B cell (primary cell): ENCODE results near the gene NACA. TPM values are rescaled to one million over a fixed set of nuclear protein-coding genes. Genes with fewer than 3 reads are reported as not detected.

Experiments
- ATAC-seq: fragments of 200-7000 bp; cut with Tn5 transposase; one replicate; pipeline ENCODE4 v1.10.0; 2021; ENCODE audit warnings: low read depth, mild to moderate bottlenecking, moderate number of reproducible peaks, moderate library complexity
- CTCF ChIA-PET: fragments of 350-600 bp; sonication (Branson Sonifier 250); formaldehyde crosslinking; loops from one replicate; lab custom pipeline; 2021; ENCODE audit warnings: antibody characterized with exemption, inconsistent platforms; lab: Charles Lee
- POLR2A ChIA-PET: fragments of 350-600 bp; sonication (Branson Sonifier 250); formaldehyde crosslinking; loops from one replicate; lab custom pipeline; 2021; ENCODE audit warnings: antibody characterized with exemption; lab: Charles Lee
- DNase-seq: peaks from one replicate; pipeline ENCODE4 v3.0.0; 2013
- H2AFZ ChIP-seq: 2 replicates; pipeline ENCODE4 v1.6.1; 2012; ENCODE audit warnings: mild to moderate bottlenecking, low read depth, low read length; ENCODE audit not compliant: insufficient read depth, poor library complexity, severe bottlenecking
- H3K27ac ChIP-seq, 2 donors: 1 replicate in 1 of 2; 2 replicates in 1 of 2; pipeline ENCODE4 v1.5.1; 2012 to 2013; ENCODE audit warnings: low read length in 2 of 2, mild to moderate bottlenecking in 2 of 2, moderate library complexity in 1 of 2
- H3K27me3 ChIP-seq, 4 experiments: fragments of 200-600 bp in 1 of 4; sonication (generic) in 1 of 4; replicated peaks in 1 of 4; 1 replicate in 2 of 4; 2 replicates in 2 of 4; pipeline versions ENCODE4 v1.6.1 to v1.7.0; 2013 to 2016; ENCODE audit warnings: low read length in 3 of 4, mild to moderate bottlenecking in 2 of 4, mixed read lengths in 1 of 4, moderate library complexity in 1 of 4; ENCODE audit not compliant: insufficient read depth in 4 of 4, control insufficient read depth in 3 of 4; ENCODE audit errors: control extremely low read depth in 1 of 4
- H3K36me3 ChIP-seq, 2 experiments: replicated peaks in 1 of 2; 1 replicate in 1 of 2; 2 replicates in 1 of 2; pipeline versions ENCODE4 v1.6.1 to v1.7.1; 2013; ENCODE audit warnings: low read length in 1 of 2; ENCODE audit not compliant: insufficient read depth in 2 of 2, control insufficient read depth in 1 of 2; ENCODE audit errors: control extremely low read depth in 1 of 2, extremely low read depth in 1 of 2
- H3K4me1 ChIP-seq, 2 donors: fragments of 200-600 bp in 1 of 2; sonication (generic) in 1 of 2; 1 replicate in 1 of 2; 2 replicates in 1 of 2; pipeline versions ENCODE4 v1.5.1 to v1.6.1; 2013 to 2017; ENCODE audit warnings: low read length in 2 of 2; ENCODE audit not compliant: control insufficient read depth in 2 of 2, insufficient read depth in 2 of 2
- H3K4me2 ChIP-seq: replicated peaks from 2 replicates; pipeline ENCODE3; 2012; ENCODE audit warnings: mild to moderate bottlenecking, low read depth, low read length; ENCODE audit not compliant: poor library complexity, severe bottlenecking
- H3K4me3 ChIP-seq, 5 experiments: fragments of 200-600 bp in 1 of 5; sonication (generic) in 1 of 5; 1 replicate in 3 of 5; 2 replicates in 2 of 5; pipeline versions ENCODE4 v1.5.1 to v1.7.0; 2011 to 2016; ENCODE audit warnings: low read length in 4 of 5, mild to moderate bottlenecking in 4 of 5, low read depth in 2 of 5, control low read depth in 1 of 5, moderate library complexity in 1 of 5; ENCODE audit not compliant: insufficient read depth in 1 of 5; ENCODE audit errors: control extremely low read depth in 1 of 5, extremely low read depth in 1 of 5
- H3K79me2 ChIP-seq: fragments of 200-600 bp; sonication (generic); one replicate; pipeline ENCODE4 v1.6.0; 2016; ENCODE audit warnings: low read length; ENCODE audit not compliant: control insufficient read depth, insufficient read depth
- H3K9ac ChIP-seq: fragments of 200-600 bp; sonication (generic); 2 replicates; pipeline ENCODE4 v1.6.1; 2017; ENCODE audit warnings: mild to moderate bottlenecking, low read length, moderate library complexity
- H3K9me3 ChIP-seq, 3 donors: one replicate each; pipeline versions ENCODE4 v1.6.1 to v1.7.1; 2013; ENCODE audit warnings: low read length in 2 of 3; ENCODE audit not compliant: control insufficient read depth in 2 of 3, insufficient read depth in 1 of 3; ENCODE audit errors: control extremely low read depth in 1 of 3
- H4K20me1 ChIP-seq: 2 replicates; pipeline ENCODE4 v1.6.0; 2012; ENCODE audit warnings: mild to moderate bottlenecking, low read length; ENCODE audit not compliant: insufficient read depth, control insufficient read depth, poor library complexity, severe bottlenecking
- H3K27ac Mint-ChIP-seq: one replicate; pipeline ENCODE4 v1.8.0; 2021; ENCODE audit warnings: mixed read lengths
- H3K27me3 Mint-ChIP-seq: one replicate; pipeline ENCODE4 v1.8.0; 2021; ENCODE audit warnings: mixed read lengths
- H3K4me1 Mint-ChIP-seq: one replicate; pipeline ENCODE4 v1.8.0; 2021; ENCODE audit warnings: mixed read lengths
- H3K4me3 Mint-ChIP-seq: one replicate; pipeline ENCODE4 v1.8.0; 2021; ENCODE audit warnings: mixed read lengths
- H3K9me3 Mint-ChIP-seq: one replicate; pipeline ENCODE4 v1.8.0; 2022; ENCODE audit warnings: mixed read lengths; ENCODE audit not compliant: insufficient read depth
- CTCF ChIP-seq: fragments of 200-600 bp; IDR thresholded peaks from one replicate; pipeline ENCODE4 v1.8.0; 2022; ENCODE audit warnings: antibody characterized with exemption, mild to moderate bottlenecking
- EZH2 ChIP-seq: IDR thresholded peaks from 2 replicates; pipeline ENCODE4 v1.6.1; 2012; ENCODE audit warnings: borderline replicate concordance, low read depth, mild to moderate bottlenecking, moderate library complexity, low read length; ENCODE audit not compliant: insufficient read depth, poor library complexity, severe bottlenecking
- WGBS: methylation state at CpG from one replicate; pipeline ENCODE4 v1.1.5; 2013; ENCODE audit warnings: missing lambda C conversion rate; ENCODE audit not compliant: insufficient coverage; 5-methylcytosine and 5-hydroxymethylcytosine counted together
- intact Hi-C: fragments of 100-400 bp; cut with micrococcal nuclease; formaldehyde crosslinking; loops from one replicate; pipeline ENCODE4 v1.10.0; 2022
- polyA plus RNA-seq: library from polyadenylated mRNA; depleted of rRNA; stranded (reverse); fragments of >200 nt; gene quantifications from 2 replicates; pipeline ENCODE4 v1.2.3, GENCODE V29; 2012
- total RNA-seq, 2 donors: library from RNA; stranded (reverse); fragments of 120-200 nt in 1 of 2; gene quantifications; 1 replicate in 1 of 2; 2 replicates in 1 of 2; pipeline versions ENCODE4 v1.2.3 to v1.2.4, GENCODE V29; 2013 to 2022

The NACA gene
- total and polyA plus RNA-seq, 2 donors (not counting 1 experiment from before 2014, with no cell fraction given) = 1,076 to 1,127 TPM

- no peaks in the 10 kb centered on the region for H3K9me3 Mint-ChIP-seq
- ATAC-seq (no peak), DNase-seq (no peak)
- no peaks in the 10 kb centered on the region for H3K9me3 ChIP-seq
- CTCF ChIA-PET = interaction anchor here (0.5 to 0.7 kb wide), 2 partner anchors 30 to 63 kb away, joined by 3 to 4 read pairs; no protein-coding TSS in a partner anchor
- H3K9ac ChIP-seq = no peak overlapping the region
- peaks cover 2 to 7% of the 10 kb centered on the region in 2 donors for H3K4me1 ChIP-seq
- H4K20me1 ChIP-seq = no peaks in the 10 kb centered on the region
- intact Hi-C loops = no loop called here
- no peaks in the 10 kb centered on the region for H3K27me3 ChIP-seq
- no peak overlapping the region for H2AFZ ChIP-seq
- POLR2A ChIA-PET = interaction anchor here (0.7 to 1.1 kb wide), 2 partner anchors 20 to 30 kb away, joined by 3 to 5 read pairs; no protein-coding TSS in a partner anchor
- 87% methylated on average over 4 of the region's 5 CpGs for WGBS
- H3K27ac Mint-ChIP-seq = no peak overlapping the region
- no peaks in the 10 kb centered on the region for H3K36me3 ChIP-seq
- H3K27me3 Mint-ChIP-seq = no peaks in the 10 kb centered on the region
- H3K4me3 ChIP-seq = no peak overlapping the region
- no peak overlapping the region for H3K4me2 ChIP-seq
- no peak for TF ChIP-seq CTCF
- TF ChIP-seq EZH2 = no peak
- H3K4me1 Mint-ChIP-seq = peaks cover 2% of the 10 kb centered on the region
- no peak overlapping the region for H3K27ac ChIP-seq
- peaks cover 3% of the 10 kb centered on the region for H3K79me2 ChIP-seq
- no peak overlapping the region for H3K4me3 Mint-ChIP-seq
Measured at GRCh38 chr12:56694161-56694560, 30.9 kb downstream of the NACA start.

GRCh38 chr12:56688846-56689109, 36.3 kb downstream of the NACA start:
- peak overlapping the region; percentile 66 to 99 (median 80) for H3K4me3 ChIP-seq
- no peaks in the 10 kb centered on the region for H3K9me3 ChIP-seq
- Mint-ChIP-seq H3K4me3 (peak overlapping the region; percentile 97), H3K4me1 (peaks cover 35% of the 10 kb centered on the region), H3K27me3 (no peaks in the 10 kb centered on the region), H3K9me3 (no peaks in the 10 kb centered on the region), H3K27ac (peak overlapping the region; percentile 98)
- ATAC-seq (no peak), DNase-seq (no peak)
- WGBS = 0% methylated on average over 7 of the region's 7 CpGs
- H3K79me2 ChIP-seq = peaks cover 46% of the 10 kb centered on the region
- H3K36me3 ChIP-seq = peaks cover 0 to 3% of the 10 kb centered on the region in 2 experiments
- ChIA-PET POLR2A (interaction anchor here (0.8 to 4.0 kb wide), 12 partner anchors 10 to 551 kb away, joined by 3 to 25 read pairs (median 5); partner anchors contain the start of genes ATP5F1B, BAZ2A, NACA and NEMP1), CTCF (interaction anchor here (0.7 to 3.6 kb wide), 3 partner anchors 43 to 1703 kb away, joined by 4 to 21 read pairs (median 4); partner anchors contain the start of gene ATP5F1B)
- intact Hi-C loops = loop anchor here (1.0 to 5.0 kb wide), 11 partner anchors 37 to 832 kb away; partner anchors contain the start of genes BAZ2A, DDIT3, GLS2 and NACA
- peak overlapping the region; percentile 80 for H3K4me2 ChIP-seq
- H4K20me1 ChIP-seq = peaks cover 17% of the 10 kb centered on the region
- H3K27ac ChIP-seq = peak overlapping the region; percentile 95
- no peak for TF ChIP-seq CTCF
- TF ChIP-seq EZH2 = no peak
- peaks cover 27 to 43% of the 10 kb centered on the region in 2 donors for H3K4me1 ChIP-seq
- peak overlapping the region; percentile 92 for H3K9ac ChIP-seq
- H2AFZ ChIP-seq = peak overlapping the region; percentile 85
- no peaks in the 10 kb centered on the region for H3K27me3 ChIP-seq
